A549 (cell line): Measurements from ENCODE around the gene ZNF540.

Experiments
- CHD2 ChIP-seq: fragments of 150-350 bp; IDR thresholded peaks from 2 replicates; pipeline ENCODE4 v1.6.1; 2014; ENCODE audit warnings: low read length; ENCODE audit not compliant: partially characterized antibody
- JUNB ChIP-seq: fragments of >200 bp; sonication (Bioruptor Twin); formaldehyde crosslinking; IDR thresholded peaks from 2 replicates; pipeline ENCODE4 v1.6.1; 2016
- MAX ChIP-seq: IDR thresholded peaks from 2 replicates; pipeline ENCODE4 v1.6.1; 2012
- POLR2A ChIP-seq: IDR thresholded peaks from 2 replicates; pipeline ENCODE4 v1.6.1; 2012; ENCODE audit warnings: mild to moderate bottlenecking, low read length
- ZFP36 ChIP-seq: fragments of 450-650 bp; IDR thresholded peaks from 2 replicates; pipeline ENCODE4 v1.6.1; 2014; ENCODE audit warnings: borderline replicate concordance; ENCODE audit not compliant: partially characterized antibody
- TF ChIP-seq, protein P1 (sequence below): fragments of >200 bp; sonication (Bioruptor Twin); formaldehyde crosslinking; IDR thresholded peaks from 3 replicates; pipeline ENCODE4 v1.5.1; 2016

DNA sequence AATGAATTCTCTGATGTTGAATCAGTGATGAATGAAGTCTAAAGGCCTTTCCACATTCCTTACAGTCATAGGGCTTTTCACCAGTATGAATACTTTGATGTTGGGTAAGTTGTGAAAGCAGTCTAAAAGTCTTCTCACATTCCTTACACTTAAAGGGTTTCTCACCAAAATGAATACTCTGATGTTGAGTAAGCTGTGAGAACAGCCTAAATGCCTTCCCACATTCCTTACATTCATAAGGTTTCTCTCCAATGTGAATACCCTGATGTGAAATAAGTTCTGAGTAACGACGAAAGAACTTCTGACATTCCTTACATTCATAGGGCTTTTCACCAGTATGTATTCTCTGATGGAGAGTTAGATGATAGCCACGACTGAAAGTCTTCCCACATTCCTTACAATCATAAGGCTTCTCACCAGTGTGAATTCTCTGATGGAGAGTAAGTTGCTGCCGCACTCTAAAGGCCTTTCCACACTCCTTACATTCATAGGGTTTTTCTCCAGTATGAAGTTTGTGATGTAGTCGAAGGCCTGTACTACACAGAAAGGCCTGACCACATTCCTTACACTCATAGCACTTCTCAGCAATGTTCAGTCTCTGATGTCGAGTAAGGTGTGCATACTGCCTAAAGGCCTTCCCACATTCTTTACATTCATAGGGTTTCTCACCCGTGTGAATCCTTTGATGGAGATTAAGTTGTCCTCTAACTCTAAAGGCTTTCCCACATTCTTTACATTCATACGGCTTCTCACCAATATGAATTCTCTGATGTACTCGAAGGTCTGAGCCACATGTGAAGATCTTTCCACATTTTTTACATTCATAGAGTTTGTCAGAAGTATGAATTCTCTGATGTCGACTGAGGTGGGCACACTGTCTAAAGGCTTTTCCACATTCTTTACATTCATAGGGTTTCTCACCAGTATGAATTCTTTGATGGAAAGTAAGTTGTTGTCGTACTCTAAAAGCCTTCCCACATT is 40.7 kb downstream of the ZNF540 start:
- TF ChIP-seq ZFP36 (no peak), CHD2 (no peak), POLR2A (no peak), MAX (0 out of 2 replicates have a peak, but pooled peaks have one; percentile 10), JUNB (no peak)
- TF ChIP-seq, protein P1, sequence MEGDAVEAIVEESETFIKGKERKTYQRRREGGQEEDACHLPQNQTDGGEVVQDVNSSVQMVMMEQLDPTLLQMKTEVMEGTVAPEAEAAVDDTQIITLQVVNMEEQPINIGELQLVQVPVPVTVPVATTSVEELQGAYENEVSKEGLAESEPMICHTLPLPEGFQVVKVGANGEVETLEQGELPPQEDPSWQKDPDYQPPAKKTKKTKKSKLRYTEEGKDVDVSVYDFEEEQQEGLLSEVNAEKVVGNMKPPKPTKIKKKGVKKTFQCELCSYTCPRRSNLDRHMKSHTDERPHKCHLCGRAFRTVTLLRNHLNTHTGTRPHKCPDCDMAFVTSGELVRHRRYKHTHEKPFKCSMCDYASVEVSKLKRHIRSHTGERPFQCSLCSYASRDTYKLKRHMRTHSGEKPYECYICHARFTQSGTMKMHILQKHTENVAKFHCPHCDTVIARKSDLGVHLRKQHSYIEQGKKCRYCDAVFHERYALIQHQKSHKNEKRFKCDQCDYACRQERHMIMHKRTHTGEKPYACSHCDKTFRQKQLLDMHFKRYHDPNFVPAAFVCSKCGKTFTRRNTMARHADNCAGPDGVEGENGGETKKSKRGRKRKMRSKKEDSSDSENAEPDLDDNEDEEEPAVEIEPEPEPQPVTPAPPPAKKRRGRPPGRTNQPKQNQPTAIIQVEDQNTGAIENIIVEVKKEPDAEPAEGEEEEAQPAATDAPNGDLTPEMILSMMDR = no peak
